ENCODE measurements around the gene PTPRN2.

GRCh38 chr7:157667261-157667660 lies 920.4 kb downstream of the PTPRN2 start:
- TF ChIP-seq, protein P1, sequence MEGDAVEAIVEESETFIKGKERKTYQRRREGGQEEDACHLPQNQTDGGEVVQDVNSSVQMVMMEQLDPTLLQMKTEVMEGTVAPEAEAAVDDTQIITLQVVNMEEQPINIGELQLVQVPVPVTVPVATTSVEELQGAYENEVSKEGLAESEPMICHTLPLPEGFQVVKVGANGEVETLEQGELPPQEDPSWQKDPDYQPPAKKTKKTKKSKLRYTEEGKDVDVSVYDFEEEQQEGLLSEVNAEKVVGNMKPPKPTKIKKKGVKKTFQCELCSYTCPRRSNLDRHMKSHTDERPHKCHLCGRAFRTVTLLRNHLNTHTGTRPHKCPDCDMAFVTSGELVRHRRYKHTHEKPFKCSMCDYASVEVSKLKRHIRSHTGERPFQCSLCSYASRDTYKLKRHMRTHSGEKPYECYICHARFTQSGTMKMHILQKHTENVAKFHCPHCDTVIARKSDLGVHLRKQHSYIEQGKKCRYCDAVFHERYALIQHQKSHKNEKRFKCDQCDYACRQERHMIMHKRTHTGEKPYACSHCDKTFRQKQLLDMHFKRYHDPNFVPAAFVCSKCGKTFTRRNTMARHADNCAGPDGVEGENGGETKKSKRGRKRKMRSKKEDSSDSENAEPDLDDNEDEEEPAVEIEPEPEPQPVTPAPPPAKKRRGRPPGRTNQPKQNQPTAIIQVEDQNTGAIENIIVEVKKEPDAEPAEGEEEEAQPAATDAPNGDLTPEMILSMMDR (IDR thresholded peaks at IDR 0.05), result no peak
- no peak for TF ChIP-seq POLR2AphosphoS5 (IDR thresholded peaks at IDR 0.05; ENCODE audit: low read depth, low read length)
- TF ChIP-seq REST (IDR thresholded peaks at IDR 0.05; ENCODE audit: insufficient read depth in 1 of 2, low read depth in 2 of 2, low read length in 1 of 2), result no peak
- no peak for TF ChIP-seq SIN3A (IDR thresholded peaks at IDR 0.05; ENCODE audit: borderline replicate concordance, insufficient read depth, low read depth, low read length)
